Measurements from ENCODE around the gene STH.

STH gene

DNA sequence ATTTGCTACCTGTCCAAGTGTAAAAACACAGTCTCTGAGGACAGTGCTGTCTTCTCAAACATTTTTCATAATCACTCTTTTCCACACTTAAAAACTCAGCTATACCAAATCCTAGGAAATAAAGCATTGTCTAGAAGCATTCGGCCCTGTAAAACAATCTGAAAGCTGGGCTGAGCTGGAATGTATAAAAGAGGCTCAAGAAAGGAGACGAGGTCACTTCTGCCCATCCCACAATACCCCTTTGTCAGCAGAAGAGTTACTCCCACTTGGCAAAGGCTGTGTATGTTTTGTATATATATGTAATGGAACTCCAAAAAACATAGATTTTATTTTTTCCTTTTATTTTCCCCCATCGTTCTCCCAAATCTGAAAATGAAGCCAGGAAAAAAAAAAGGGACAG lies 43.9 kb downstream of the STH start:
- no peak overlapping the region for H3K27ac ChIP-seq (ENCODE audit: low read depth, low read length)
- H3K9me2 ChIP-seq (replicated peaks; ENCODE audit: control insufficient read depth, low read length): no peaks in the 10 kb centered on the region
- no peak overlapping the region for H3K4me3 ChIP-seq (ENCODE audit: low read length)
- H3K9me3 ChIP-seq (ENCODE audit: control insufficient read depth, insufficient read depth, low read length): no peaks in the 10 kb centered on the region
- peaks cover 5% of the 10 kb centered on the region for H3F3A ChIP-seq (ENCODE audit: control insufficient read depth, insufficient read depth)
- H3K4me1 ChIP-seq (ENCODE audit: control insufficient read depth, low read length): no peaks in the 10 kb centered on the region
- H3K4me2 ChIP-seq (ENCODE audit: low read length): no peak overlapping the region
- H3K27me3 ChIP-seq (ENCODE audit: control insufficient read depth, low read length): no peaks in the 10 kb centered on the region
- peaks cover 91% of the 10 kb centered on the region for H3K36me3 ChIP-seq (ENCODE audit: control insufficient read depth, low read length)
- H4K20me1 ChIP-seq (ENCODE audit: control insufficient read depth, insufficient read depth, low read depth, low read length): no peaks in the 10 kb centered on the region
- TF ChIP-seq EZH2phosphoT487 (IDR thresholded peaks at IDR 0.05; ENCODE audit: borderline replicate concordance, low read length): no peak
- TF ChIP-seq, protein P1, sequence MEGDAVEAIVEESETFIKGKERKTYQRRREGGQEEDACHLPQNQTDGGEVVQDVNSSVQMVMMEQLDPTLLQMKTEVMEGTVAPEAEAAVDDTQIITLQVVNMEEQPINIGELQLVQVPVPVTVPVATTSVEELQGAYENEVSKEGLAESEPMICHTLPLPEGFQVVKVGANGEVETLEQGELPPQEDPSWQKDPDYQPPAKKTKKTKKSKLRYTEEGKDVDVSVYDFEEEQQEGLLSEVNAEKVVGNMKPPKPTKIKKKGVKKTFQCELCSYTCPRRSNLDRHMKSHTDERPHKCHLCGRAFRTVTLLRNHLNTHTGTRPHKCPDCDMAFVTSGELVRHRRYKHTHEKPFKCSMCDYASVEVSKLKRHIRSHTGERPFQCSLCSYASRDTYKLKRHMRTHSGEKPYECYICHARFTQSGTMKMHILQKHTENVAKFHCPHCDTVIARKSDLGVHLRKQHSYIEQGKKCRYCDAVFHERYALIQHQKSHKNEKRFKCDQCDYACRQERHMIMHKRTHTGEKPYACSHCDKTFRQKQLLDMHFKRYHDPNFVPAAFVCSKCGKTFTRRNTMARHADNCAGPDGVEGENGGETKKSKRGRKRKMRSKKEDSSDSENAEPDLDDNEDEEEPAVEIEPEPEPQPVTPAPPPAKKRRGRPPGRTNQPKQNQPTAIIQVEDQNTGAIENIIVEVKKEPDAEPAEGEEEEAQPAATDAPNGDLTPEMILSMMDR (IDR thresholded peaks at IDR 0.05; ENCODE audit: low read depth, low read length, poor library complexity, severe bottlenecking): no peak
- H3K79me2 ChIP-seq (ENCODE audit: control insufficient read depth, low read length): peaks cover 6% of the 10 kb centered on the region; the same call in 1 of the 2 replicates

DNA sequence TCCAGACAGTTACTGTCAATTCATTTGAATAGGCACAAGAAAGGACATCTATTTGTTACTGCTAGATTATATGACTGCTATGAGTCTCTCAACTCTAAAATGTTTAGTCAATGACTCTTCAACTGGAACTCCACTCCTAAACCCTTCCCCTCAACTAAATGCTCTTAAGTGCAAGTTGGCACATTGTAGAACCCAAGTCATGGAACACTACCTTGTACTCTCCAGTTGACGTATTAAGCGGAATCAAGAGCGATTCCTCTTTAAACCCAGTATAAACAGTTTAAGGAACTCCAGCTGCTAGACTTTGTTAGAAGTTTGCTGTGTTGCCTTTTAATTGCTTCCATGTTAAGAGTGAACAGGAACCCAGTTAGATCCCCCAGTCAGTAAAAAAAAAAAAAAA lies 44.6 kb downstream of the STH start:
- H3K79me2 ChIP-seq (ENCODE audit: control insufficient read depth, low read length): peaks cover 6% of the 10 kb centered on the region; the same call in 1 of the 2 replicates
- no peaks in the 10 kb centered on the region for H3K4me1 ChIP-seq (ENCODE audit: control insufficient read depth, low read length)
- H3K27me3 ChIP-seq (ENCODE audit: control insufficient read depth, low read length): no peaks in the 10 kb centered on the region
- TF ChIP-seq, protein P1 (IDR thresholded peaks at IDR 0.05; ENCODE audit: low read depth, low read length, poor library complexity, severe bottlenecking): no peak
- TF ChIP-seq EZH2phosphoT487 (IDR thresholded peaks at IDR 0.05; ENCODE audit: borderline replicate concordance, low read length): no peak
- H3K4me3 ChIP-seq (ENCODE audit: low read length): no peak overlapping the region
- H3K9me3 ChIP-seq (ENCODE audit: control insufficient read depth, insufficient read depth, low read length): no peaks in the 10 kb centered on the region
- H3K36me3 ChIP-seq (ENCODE audit: control insufficient read depth, low read length): peaks cover 91% of the 10 kb centered on the region
- no peaks in the 10 kb centered on the region for H3K9me2 ChIP-seq (replicated peaks; ENCODE audit: control insufficient read depth, low read length)
- H3K4me2 ChIP-seq (ENCODE audit: low read length): no peak overlapping the region
- H3K27ac ChIP-seq (ENCODE audit: low read depth, low read length): no peak overlapping the region
- H3F3A ChIP-seq (ENCODE audit: control insufficient read depth, insufficient read depth): peaks cover 5% of the 10 kb centered on the region
- H4K20me1 ChIP-seq (ENCODE audit: control insufficient read depth, insufficient read depth, low read depth, low read length): no peaks in the 10 kb centered on the region

DNA sequence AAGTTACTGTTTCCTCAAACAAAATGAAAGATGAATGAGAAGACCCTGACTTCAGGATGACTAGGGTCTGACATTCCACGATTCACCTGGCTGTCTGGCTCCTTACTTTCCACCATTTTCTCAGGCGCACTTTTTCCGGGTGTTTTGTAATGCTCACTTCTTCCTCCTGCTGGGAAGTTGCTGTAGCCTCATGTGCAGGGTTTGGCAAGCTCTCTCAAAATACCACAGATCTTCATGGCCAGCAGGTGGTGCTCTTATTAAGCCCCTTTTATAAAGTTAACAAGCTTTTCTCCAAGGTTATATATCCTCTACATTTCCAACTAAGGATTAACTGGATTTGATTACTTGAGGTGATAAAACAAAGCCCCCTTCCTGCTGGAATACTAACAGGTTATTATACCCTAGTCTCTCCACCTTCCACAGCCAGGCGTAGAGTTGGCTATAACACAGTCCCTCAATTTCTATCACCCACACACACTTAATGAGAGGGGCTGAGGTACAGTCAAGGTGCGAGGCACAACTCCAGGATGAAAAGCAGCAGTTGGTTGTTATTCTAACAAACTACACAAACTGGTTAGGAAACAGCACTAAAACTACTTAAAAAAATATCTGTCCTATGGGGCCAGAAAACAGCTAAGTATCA lies 45.4 kb downstream of the STH start:
- H3K4me1 ChIP-seq (ENCODE audit: control insufficient read depth, low read length): no peaks in the 10 kb centered on the region
- no peaks in the 10 kb centered on the region for H3K27me3 ChIP-seq (ENCODE audit: control insufficient read depth, low read length)
- H3K4me2 ChIP-seq (ENCODE audit: low read length): no peak overlapping the region
- peaks cover 87% of the 10 kb centered on the region for H3K36me3 ChIP-seq (ENCODE audit: control insufficient read depth, low read length)
- H3K9me3 ChIP-seq (ENCODE audit: control insufficient read depth, insufficient read depth, low read length): no peaks in the 10 kb centered on the region
- H4K20me1 ChIP-seq (ENCODE audit: control insufficient read depth, insufficient read depth, low read depth, low read length): no peaks in the 10 kb centered on the region
- no peak overlapping the region for H3K4me3 ChIP-seq (ENCODE audit: low read length)
- H3K9me2 ChIP-seq (replicated peaks; ENCODE audit: control insufficient read depth, low read length): no peaks in the 10 kb centered on the region
- H3K27ac ChIP-seq (ENCODE audit: low read depth, low read length): no peak overlapping the region
- TF ChIP-seq, protein P1 (IDR thresholded peaks at IDR 0.05; ENCODE audit: low read depth, low read length, poor library complexity, severe bottlenecking): peak; percentile 84
- no peak for TF ChIP-seq EZH2phosphoT487 (IDR thresholded peaks at IDR 0.05; ENCODE audit: borderline replicate concordance, low read length)
- peaks cover 8% of the 10 kb centered on the region for H3F3A ChIP-seq (ENCODE audit: control insufficient read depth, insufficient read depth)
- peaks cover 6% of the 10 kb centered on the region; the same call in 1 of the 2 replicates for H3K79me2 ChIP-seq (ENCODE audit: control insufficient read depth, low read length)
